Breast epithelium (tissue), 4 donors: Measurements from ENCODE around the gene ST6GAL1. TPM values are rescaled to one million over a fixed set of nuclear protein-coding genes. Genes with fewer than 3 reads are reported as not detected.

Experiments
- DNase-seq, 2 donors: peaks; one replicate each; pipeline ENCODE4 v3.0.0-alpha.2; 2019; ENCODE audit warnings: low spot score in 2 of 2
- H3K27ac ChIP-seq, 2 donors: fragments of 200-600 bp; sonication (generic) in 1 of 2; one replicate each; pipeline ENCODE4 v1.5.1; 2016 to 2019; ENCODE audit warnings: mild to moderate bottlenecking in 1 of 2
- H3K27me3 ChIP-seq, 2 donors: fragments of 200-600 bp; sonication (generic) in 1 of 2; one replicate each; pipeline versions ENCODE4 v1.5.1 to v1.6.0; 2017 to 2019; ENCODE audit warnings: control low read depth in 1 of 2, mild to moderate bottlenecking in 1 of 2
- H3K36me3 ChIP-seq: fragments of 200-600 bp; one replicate; pipeline ENCODE4 v1.5.1; 2019
- H3K4me1 ChIP-seq, 2 donors: fragments of 200-600 bp; sonication (generic); one replicate each; pipeline ENCODE4 v1.5.1; 2016 to 2019; ENCODE audit warnings: control low read depth in 1 of 2
- H3K4me3 ChIP-seq, 3 donors: fragments of 200-600 bp; sonication (generic); 1 replicate in 2 of 3; 2 replicates in 1 of 3; pipeline ENCODE4 v1.5.1; 2016 to 2019; ENCODE audit warnings: mild to moderate bottlenecking in 3 of 3, moderate library complexity in 2 of 3
- H3K9me3 ChIP-seq, 2 donors: fragments of 200-600 bp; sonication (generic) in 1 of 2; one replicate each; pipeline ENCODE4 v1.5.1; 2016 to 2019; ENCODE audit warnings: control low read depth in 1 of 2
- POLR2A ChIP-seq: fragments of 450-650 bp; IDR thresholded peaks from one replicate; pipeline ENCODE4 v1.6.1; 2016; ENCODE audit warnings: antibody characterized with exemption, mild to moderate bottlenecking, moderate library complexity
- POLR2AphosphoS5 ChIP-seq, 3 donors: sonication (generic); formaldehyde crosslinking; IDR thresholded peaks; one replicate each; pipeline ENCODE4 v1.6.1; 2017; ENCODE audit warnings: antibody characterized with exemption in 3 of 3
- intact Hi-C: fragments of 100-400 bp; cut with DNase I; formaldehyde crosslinking; loops from one replicate; pipeline ENCODE4 v1.15.1; 2023; ENCODE audit warnings: low total_unique reads
- total RNA-seq, 3 donors: library from RNA; depleted of rRNA; stranded (reverse); fragments of >200 nt; gene quantifications; one replicate each; pipeline ENCODE4 v1.1.0, GENCODE V29; 2016
- TF ChIP-seq, protein P1 (sequence below), 3 donors: fragments of 450-650 bp; IDR thresholded peaks; one replicate each; pipeline ENCODE4 v1.5.1; 2016 to 2017; ENCODE audit warnings: antibody characterized with exemption in 3 of 3, mild to moderate bottlenecking in 3 of 3, moderate library complexity in 3 of 3

The ST6GAL1 gene
- total RNA-seq, 3 donors from 2014 or later = 28.5 to 79.6 (median 42.3) TPM

DNA sequence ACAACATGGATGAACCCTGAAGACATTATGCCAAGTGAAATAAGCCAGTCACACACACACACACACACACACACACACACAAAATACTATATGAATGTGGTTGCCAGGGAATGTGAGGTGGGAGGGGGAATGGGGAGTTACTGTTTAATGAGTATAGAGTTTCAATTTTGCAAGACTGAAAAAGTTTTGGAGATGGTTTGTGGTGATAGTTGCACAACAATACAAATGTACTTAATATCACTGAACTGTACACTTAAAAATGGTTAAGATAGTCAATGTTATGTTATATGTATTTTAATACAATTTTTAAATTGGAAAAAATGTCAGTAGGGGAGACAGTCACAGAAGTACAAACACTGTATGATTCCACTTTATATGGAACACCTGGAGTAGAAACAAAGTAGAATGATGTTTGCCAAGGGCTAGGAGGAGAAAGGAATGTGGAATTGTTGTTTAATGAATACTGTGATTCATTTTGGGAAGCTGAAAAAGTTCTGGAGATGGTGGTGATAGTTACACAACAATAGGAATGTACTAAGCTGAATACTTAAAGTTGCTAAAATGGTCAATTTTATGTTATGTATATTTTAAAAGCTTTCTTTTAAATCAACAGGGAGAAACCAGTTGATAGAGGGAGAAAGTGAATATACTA, 132.3 kb downstream of the ST6GAL1 start:
- intact Hi-C loops = no loop called here
- Histone ChIP-seq H3K36me3 (no peaks in the 10 kb centered on the region), H3K27me3 (no peaks in the 10 kb centered on the region), H3K4me3 (no peak overlapping the region), H3K4me1 (peaks cover 4 to 10% of the 10 kb centered on the region in 2 donors), H3K9me3 (no peaks in the 10 kb centered on the region), H3K27ac (peak overlapping the region; percentile 79 to 82)
- peak in 1 of 2 donors; percentile 46 for DNase-seq
- TF ChIP-seq, protein P1, sequence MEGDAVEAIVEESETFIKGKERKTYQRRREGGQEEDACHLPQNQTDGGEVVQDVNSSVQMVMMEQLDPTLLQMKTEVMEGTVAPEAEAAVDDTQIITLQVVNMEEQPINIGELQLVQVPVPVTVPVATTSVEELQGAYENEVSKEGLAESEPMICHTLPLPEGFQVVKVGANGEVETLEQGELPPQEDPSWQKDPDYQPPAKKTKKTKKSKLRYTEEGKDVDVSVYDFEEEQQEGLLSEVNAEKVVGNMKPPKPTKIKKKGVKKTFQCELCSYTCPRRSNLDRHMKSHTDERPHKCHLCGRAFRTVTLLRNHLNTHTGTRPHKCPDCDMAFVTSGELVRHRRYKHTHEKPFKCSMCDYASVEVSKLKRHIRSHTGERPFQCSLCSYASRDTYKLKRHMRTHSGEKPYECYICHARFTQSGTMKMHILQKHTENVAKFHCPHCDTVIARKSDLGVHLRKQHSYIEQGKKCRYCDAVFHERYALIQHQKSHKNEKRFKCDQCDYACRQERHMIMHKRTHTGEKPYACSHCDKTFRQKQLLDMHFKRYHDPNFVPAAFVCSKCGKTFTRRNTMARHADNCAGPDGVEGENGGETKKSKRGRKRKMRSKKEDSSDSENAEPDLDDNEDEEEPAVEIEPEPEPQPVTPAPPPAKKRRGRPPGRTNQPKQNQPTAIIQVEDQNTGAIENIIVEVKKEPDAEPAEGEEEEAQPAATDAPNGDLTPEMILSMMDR (IDR thresholded peaks at IDR 0.05) = no peak
- no peak for TF ChIP-seq POLR2A

DNA sequence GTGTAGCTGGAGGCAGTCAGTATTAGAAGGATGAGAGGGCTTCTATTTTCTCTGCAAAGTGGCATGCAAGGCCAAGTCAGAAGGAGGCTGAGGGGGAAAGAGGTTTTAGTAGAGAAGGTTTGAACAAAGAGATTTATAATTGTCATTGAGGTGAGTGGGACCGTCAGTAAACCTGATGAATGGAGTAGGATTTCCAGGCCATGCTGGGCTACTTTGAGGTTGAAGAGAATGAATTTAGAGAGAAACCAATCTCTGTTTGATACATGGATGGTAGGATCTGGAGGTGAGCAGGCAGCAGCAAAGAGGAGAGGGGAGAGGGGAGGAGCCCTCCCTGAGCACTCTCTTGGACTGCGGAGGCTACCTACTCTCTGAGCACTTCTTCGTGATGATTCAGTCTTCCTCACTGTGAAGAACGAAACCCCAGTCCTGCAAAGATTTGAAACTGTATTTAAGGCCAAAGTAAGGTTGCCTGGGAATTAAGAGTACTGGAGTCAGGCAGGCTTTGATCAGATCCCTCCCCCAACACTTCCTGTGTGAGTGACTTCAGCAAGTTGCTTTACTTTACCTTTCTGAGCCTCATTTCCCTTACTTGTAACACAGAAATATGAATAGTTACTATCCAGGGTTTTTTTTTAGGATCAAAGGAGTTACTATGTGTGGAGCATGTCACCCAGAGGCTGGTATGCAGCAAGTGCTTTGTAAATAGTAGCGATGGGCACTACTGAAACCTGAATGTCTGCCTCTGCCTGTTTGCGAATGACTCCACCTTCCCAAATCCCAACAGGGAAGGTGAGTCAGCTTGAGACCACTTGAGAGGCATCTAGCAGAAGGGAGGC, 133.2 kb downstream of the ST6GAL1 start:
- Histone ChIP-seq H3K27ac (peak overlapping the region; percentile 79 to 82), H3K27me3 (no peaks in the 10 kb centered on the region), H3K4me3 (no peak overlapping the region), H3K36me3 (no peaks in the 10 kb centered on the region), H3K9me3 (no peaks in the 10 kb centered on the region), H3K4me1 (peaks cover 4 to 10% of the 10 kb centered on the region in 2 donors)
- intact Hi-C loops = no loop called here
- peak in 1 of 2 donors; percentile 41 for DNase-seq
- TF ChIP-seq POLR2A = no peak
- TF ChIP-seq, protein P1 (IDR thresholded peaks at IDR 0.05) = no peak
- TF ChIP-seq POLR2AphosphoS5 (IDR thresholded peaks at IDR 0.05) = no peak

DNA sequence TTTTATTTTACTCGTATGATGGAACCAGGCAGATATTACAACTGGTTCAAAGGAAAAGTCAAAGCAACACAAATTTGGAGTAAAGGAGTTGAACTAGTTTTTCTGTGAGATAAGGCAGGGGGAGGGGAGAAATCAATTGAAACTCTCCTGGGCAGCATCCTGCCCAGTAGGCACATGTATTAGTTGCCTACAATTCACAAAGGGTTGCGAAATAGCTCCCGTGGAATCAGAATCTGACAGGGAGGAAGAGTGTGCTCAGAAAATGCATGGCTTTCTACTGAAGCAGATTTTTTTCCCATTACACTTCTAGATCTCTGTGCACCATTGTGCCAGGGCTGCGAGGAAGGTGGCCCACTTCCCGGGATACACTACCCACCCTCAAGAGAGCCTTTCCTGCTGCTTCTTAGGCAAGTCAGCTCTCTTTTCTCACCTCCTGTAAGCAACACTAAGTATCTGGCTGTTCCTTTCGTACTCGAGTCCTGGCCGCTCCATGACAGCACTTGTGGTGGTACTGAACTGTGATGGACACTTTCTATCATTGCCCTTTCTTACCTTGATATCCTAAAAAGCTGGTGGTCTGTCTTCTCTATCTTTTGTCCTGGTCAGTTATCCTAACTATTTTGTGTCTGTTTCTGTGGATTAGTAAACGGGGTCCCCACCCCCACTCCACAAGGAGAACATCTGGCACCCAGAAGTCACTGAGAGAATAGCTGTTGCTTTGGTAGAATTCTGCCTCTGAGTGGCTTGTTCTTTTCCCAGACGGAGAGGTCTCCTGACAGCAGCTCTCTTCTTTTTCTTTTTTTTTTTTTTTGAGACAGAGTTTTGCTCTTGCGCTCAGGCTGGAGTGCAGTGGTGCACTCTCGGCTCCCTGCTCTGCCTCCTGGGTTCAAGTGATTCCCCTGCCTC, 134.1 kb downstream of the ST6GAL1 start:
- H3K4me1 ChIP-seq = peaks cover 4 to 10% of the 10 kb centered on the region in 2 donors
- H3K27me3 ChIP-seq = no peaks in the 10 kb centered on the region
- no peak for TF ChIP-seq POLR2AphosphoS5 (IDR thresholded peaks at IDR 0.05)
- H3K27ac ChIP-seq = peak overlapping the region; percentile 79 to 82
- H3K9me3 ChIP-seq = no peaks in the 10 kb centered on the region
- intact Hi-C loops = no loop called here
- no peaks in the 10 kb centered on the region for H3K36me3 ChIP-seq
- H3K4me3 ChIP-seq = no peak overlapping the region
- no peak for DNase-seq

DNA sequence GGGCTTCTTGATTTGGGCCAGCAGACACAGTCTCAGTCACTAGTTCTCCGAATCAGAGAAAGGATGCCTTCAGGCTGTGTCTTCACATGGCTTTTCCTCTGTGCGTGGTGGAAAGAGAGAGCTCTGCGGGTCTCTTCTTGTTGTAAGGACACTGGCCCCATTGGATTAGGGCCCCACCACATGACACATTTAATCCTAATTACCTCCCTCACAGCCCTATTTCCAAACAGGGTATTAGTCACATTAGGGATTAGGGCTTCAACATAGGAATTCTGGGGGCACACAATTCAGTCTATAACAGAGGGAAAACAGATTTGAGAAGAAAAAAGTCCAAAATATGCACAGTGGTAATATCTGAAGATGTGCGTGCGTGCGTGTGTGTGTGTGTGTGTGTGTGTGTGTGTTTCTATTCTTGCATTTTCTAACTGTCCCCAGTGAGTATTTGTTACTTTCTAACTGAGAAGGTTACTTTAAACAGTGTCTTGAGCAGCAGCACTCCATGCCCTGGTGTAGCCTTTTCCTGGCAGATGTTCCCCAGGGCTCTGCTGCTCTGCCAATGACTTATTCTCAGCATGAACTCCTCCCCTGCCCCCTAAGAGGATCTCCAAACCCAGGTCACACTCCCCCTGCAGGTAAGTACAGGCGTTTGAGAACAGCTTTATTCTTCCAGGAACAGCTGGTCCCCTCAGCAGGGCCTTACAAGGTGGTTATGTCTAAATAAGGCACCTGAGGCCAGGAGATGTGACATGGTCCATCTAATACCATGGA, 136.1 kb downstream of the ST6GAL1 start:
- no peak overlapping the region for H3K27ac ChIP-seq

More for the DNA sequence above, 136.1 kb downstream of the ST6GAL1 start:
- Histone ChIP-seq H3K4me3 (no peak overlapping the region), H3K27me3 (no peaks in the 10 kb centered on the region), H3K9me3 (no peaks in the 10 kb centered on the region), H3K36me3 (no peaks in the 10 kb centered on the region), H3K4me1 (peaks cover 4 to 10% of the 10 kb centered on the region in 2 donors)
- no peak for DNase-seq
- TF ChIP-seq POLR2AphosphoS5 (IDR thresholded peaks at IDR 0.05) (no peak), POLR2A (no peak)
- TF ChIP-seq, protein P1 (IDR thresholded peaks at IDR 0.05) = no peak
- intact Hi-C loops = no loop called here
